ENCODE data around the gene GJA4.

The GJA4 gene

DNA sequence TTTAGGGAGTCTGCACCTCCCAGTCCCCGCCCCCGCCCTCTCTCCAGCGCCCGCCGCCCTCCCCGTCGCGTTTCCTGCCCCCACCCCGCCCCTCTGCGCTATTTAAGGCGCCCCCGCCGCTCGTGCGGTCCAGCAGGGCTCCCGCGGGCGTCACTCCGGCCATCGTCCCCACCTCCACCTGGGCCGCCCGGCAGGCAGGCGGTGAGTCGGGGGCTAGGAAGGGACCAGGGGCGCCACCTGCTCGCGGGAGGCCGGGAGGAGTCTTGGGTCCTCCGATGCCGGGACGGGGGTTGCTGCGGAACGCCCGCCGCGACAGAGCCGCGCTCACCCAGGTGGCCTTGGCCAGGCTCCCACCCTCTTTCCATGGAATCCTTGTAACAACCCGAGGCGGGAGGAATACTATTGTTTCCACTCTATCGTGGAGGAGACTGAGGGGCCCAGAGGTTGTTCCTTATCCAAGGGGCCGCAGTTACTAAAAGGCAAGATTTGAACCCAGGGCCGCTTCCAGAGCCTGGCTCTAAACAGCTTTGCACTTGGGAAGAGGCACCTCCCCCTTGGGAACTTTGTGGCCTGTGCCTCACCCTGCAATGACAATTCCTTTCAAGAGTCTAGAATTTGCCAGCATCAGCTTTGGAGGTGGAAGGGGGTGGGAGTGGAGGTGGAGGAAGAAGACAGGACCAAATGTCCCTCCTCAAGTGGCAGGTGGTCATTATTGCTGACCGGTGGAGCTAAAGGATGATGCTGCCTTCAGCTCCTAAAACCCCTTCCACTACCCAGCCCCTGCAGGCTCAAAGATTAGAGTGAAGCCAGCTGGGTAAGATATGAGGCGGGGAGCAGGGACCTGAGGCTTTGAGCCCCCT, at the start of gene GJA4:
Gene GJA4, plus strand, starts transcription at position 132 of the 860 bp plus-strand sequence. CDS start 1,215 bp downstream, outside the sequence.
- DNase-seq (ENCODE audit: low spot score) = no peak

DNA sequence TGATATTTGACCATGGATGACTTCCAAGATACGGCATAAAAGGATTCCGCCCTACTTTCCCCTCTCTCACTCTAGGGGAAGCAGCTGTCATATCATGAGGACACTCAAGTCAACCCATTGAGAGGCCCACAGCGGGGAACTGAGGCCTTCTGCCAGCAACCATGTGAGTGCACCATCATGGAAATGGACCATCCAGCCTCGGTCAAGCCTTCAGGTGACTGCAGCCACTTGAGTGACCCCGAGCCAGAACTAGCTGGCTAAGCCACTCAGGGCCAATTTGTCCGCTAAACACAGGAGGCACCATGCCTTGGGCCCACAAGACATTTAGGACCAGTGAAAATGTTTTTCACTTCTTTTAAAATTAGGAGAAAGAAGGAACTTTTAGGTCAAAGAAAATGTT, 49.0 kb upstream of the GJA4 start:
- no peak for DNase-seq (ENCODE audit: low spot score)

DNA sequence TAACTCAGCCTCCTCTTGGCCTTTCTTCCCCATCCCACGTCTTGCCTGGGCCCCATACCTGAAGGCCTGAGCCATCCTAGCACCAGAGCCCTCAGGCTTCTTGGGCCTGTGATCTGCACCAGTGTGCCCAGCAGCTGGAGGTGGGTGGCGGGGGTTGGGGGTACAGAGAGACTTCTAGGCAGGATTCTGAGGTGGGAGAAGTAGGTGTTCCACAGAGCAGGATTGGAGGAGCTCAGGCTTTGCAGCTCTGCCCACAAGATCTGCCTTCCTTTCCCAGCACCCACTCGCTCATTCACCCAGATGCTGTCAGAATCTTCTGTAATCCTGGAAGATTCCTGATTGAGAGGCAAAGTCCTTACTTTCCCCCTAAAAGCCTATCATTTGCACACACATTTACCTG, 47.9 kb upstream of the GJA4 start:
- DNase-seq (ENCODE audit: low spot score) = no peak

GRCh38 chr1:34745666-34746065, 47.1 kb upstream of the GJA4 start:
- no peak for DNase-seq (ENCODE audit: low spot score)

- DNase-seq (ENCODE audit: low spot score) = no peak
These were observed 46.7 kb upstream of the GJA4 start for GRCh38 chr1:34746101-34746500.

DNA sequence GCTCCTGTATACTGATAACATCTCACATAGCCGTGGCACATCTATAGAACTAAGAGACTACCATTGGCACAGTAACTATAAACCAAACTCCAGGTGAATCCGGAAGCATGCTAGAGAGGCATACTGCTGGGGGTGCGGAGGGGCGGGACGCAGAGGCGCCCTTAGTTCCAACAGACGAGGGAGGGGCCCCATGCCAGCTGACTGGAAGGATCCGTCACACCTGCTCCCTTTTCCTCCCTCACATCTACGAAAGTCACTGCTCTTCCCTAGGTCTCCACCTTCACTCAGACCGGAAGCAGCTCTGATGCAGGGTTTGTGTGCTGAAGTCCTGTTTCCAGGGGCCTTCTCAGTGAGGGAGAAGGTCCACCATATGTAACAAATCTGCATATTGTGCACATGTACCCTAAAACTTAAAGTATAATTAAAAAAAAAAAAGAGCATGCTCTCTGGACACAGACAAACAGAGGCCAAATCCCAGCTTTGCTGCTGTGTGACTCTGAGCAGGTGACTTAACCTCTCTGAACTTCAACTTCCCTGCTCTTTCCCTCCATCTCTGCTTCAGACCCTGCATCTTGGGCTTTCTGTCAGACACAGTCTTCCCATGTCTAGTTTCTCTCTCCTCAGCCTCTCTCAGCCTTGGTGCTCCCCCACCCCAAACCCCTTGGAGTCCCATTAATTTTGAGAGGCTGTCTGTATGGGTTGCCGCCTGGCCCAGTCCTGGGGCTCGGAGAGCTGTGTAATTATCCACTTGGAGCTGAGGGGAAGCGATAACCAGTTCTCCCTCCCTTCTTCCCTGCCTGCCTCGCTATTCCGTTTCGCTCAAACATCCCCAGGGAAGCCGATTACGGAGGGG, 45.8 kb upstream of the GJA4 start:
- DNase-seq (ENCODE audit: low spot score) = no peak

DNA sequence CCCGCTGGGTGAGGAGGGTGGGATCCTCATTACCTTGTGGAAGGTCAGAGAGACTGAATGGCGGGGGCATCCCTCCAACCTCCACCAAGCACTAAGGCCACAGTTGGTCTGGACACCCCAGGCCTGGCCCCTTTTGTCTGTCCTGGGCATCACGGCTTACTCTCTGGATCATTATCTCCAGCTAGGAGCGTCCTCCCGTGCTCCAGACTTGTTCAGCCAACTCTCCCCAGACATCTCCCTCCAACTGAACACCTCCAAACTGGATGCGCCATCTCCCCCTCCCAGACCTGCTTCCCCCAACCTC, 45.2 kb upstream of the GJA4 start:
- no peak for DNase-seq (ENCODE audit: low spot score)

DNA sequence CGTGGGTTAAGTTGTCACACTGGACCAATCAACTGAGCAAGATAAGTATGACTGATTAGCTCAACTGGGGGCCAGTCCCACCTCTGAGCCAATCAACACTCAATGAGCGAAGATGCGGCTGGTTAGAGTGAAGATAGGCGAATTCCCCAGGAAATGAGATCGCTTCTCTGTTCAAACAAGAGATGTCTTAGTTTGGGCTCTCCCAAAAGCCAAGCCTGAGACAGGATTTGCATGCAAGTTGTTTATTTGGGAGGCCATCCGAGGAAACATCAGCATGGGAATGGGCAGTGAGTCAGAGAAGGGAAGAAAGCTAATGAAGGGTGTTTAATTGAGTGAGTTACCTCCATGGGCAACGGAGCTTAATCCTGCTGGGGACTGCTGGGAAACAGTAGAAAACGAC, 42.8 kb upstream of the GJA4 start:
- DNase-seq (ENCODE audit: low spot score) = no peak

DNA sequence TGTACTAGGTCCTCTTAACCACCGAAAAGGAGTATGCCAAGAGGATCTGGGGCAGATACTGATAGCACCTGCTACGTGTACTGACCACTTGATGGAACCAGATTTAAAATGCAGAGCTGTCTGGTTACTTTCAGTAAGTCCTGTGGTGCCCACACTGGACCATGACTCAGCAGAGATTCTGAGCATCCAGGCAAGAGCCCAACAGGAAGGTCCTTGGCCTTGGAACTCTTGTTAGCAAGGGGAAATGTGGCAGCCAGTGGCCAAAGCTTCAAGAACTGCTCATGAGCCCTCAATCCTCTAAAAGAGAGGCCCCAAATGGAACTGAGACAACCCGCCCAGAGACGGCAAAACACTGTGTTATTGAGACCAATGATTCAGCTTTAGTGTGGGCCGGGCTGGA, 42.2 kb upstream of the GJA4 start:
- DNase-seq (ENCODE audit: low spot score) = no peak

DNA sequence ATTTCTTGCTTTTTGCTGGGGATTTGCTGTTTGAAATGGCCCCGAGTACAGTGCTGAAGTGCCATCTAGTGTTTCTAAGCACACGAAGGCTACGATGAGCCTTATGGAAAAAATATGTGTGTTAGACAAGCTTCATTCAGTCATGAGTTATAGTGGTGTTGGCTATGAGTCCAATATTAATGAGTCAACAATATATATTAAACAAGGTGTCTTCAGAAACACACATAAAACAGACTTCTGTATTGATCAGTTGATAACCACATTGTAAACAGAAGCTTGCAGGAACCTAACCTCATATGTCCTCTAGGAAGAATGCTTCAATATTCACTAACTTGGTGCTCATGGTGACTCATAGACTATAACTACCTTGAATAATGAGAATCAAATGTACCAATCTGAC, 39.6 kb upstream of the GJA4 start:
- no peak for DNase-seq (ENCODE audit: low spot score)

- no peak for DNase-seq (ENCODE audit: low spot score)
These were observed 37.7 kb upstream of the GJA4 start, which contains the start of gene GJB5 for GRCh38 chr1:34754964-34755637. GJB5 (plus strand) TSS chr1:34755047; CDS start chr1:34757331, 2,284 bp downstream.

DNA sequence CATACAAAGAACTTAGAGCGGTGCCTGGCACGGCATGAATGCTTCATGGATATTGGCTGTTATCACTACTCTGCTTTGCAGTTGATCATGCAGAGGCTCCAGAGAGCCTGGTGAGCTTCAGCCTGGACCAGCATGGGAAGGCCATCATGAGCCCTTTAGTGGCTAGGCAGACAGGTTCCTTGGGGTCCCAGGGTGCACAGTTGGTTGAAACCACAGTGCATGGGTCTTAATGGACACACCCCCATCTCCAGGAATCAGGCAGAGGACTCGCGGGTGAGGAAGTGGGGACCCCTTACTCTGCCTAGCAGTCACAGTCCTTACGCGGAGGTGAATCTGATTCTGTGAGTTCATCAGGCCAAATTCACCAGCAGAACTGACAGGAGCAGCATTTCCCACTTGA, 36.8 kb upstream of the GJA4 start:
- no peak for DNase-seq (ENCODE audit: low spot score)

DNA sequence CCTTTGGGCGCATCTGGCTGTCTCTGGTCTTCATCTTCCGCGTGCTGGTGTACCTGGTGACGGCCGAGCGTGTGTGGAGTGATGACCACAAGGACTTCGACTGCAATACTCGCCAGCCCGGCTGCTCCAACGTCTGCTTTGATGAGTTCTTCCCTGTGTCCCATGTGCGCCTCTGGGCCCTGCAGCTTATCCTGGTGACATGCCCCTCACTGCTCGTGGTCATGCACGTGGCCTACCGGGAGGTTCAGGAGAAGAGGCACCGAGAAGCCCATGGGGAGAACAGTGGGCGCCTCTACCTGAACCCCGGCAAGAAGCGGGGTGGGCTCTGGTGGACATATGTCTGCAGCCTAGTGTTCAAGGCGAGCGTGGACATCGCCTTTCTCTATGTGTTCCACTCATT, 35.4 kb upstream of the GJA4 start:
- no peak for DNase-seq (ENCODE audit: low spot score)

DNA sequence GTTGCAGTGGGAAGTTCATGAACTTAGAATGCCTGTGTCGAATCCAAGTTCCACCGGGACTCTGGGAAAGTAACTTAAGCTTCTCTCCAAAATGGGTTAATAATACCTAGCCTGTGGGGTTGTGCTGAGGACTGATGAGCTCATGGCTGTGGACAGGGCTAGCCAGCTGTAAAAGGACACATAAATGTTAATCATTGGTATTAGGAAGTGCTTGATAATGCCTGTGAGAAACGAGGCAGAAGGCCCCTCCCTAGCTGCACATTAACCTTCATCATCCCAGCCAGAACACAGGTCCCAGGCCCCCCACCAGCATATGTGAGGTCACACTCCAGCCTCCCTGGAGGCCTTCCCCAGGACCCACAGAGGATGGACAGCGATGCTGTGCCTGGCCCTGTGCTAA, 34.0 kb upstream of the GJA4 start:
- no peak for DNase-seq (ENCODE audit: low spot score)

DNA sequence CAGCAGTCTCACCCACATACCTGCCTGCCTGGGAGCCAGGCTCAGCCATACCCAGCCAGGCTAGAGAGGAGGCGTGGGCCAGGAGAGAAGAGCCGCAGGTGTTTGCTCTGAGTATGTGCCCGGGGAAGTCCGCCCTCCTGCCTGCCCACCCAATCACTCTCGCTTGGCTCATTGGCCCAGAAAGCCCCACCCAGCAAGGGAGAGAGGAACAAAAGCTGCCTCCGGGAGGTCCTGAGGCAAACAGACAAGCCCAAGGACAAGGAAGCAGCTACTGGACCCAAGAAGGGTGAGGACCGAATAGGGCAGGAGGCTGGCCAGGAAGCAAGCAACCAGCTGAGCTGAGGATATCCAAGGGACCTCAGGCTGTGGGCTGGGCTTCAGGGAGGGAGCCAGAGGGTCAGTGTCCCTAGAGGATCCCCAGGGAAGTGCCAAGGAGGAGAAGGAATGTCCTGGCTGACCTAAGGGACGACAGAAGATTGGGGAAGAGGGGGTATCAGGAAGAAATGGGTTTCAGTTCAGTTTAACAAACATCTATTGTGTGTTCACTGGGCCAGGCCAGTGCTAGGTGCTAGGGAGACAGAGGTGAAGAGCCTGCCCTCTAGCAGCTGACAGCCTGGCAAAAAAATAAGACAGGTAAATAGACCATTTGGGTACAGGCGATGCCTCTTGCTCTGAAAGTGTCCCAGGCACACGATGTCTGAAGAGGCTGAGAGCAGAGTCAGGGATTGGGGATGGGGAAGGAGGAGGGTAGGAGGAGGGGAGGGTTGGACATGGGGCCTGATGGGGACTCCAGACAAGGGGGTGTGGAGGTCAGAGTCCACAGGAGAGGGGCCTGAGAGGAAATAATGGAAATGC, 33.1 kb upstream of the GJA4 start, which contains the start of gene GJB4:
Gene GJB4, plus strand, starts transcription at position 238 of the 855 bp plus-strand sequence. CDS start 1,515 bp downstream, outside the sequence.
- no peak for DNase-seq (ENCODE audit: low spot score)

- DNase-seq (ENCODE audit: low spot score) = no peak
These were observed 31.5 kb upstream of the GJA4 start for GRCh38 chr1:34761176-34761761.

GRCh38 chr1:34761776-34762307, 31.0 kb upstream of the GJA4 start:
- DNase-seq (ENCODE audit: low spot score) = no peak

GRCh38 chr1:34762474-34763141, 30.2 kb upstream of the GJA4 start:
- no peak for DNase-seq (ENCODE audit: low spot score)

GRCh38 chr1:34763142-34763781, 29.5 kb upstream of the GJA4 start:
- no peak for DNase-seq (ENCODE audit: low spot score)

DNA sequence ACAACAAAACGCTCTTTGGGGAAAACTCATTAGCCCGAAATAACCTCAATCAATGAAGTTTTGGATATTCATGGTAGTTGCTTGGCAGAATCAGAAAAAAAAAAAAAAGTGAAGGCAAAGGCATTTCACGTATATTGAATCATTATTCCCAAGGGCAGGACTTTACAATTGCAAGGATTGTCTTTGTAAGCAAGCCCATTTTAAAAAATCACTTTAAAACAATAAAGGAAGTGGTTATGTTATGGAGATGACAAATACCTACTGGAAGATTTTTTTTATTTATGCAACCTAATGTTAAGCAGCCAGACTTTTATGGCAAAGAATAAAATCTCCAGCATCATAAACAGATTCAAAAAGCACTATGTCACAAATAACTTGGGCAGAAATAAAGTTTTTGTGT, 23.9 kb upstream of the GJA4 start:
- DNase-seq (ENCODE audit: low spot score) = no peak

All from hematopoietic multipotent progenitor cell treated with erythropoietin and hydrocortisone succinate and interleukin-3 and kit ligand, for 15 days (in vitro differentiated cells).